Mucosa of descending colon (tissue), 3 donors: Measurements from ENCODE around the gene NKX1-1. TPM values are rescaled to one million over a fixed set of nuclear protein-coding genes. Genes with fewer than 3 reads are reported as not detected.
A peak's percentile ranks its signal among the peaks of the same experiment; 100 is the strongest.

ENCODE experiments used
- ATAC-seq: fragments of 200-7000 bp; cut with Tn5 transposase; one replicate; pipeline ENCODE4 v1.9.1; 2020; ENCODE audit warnings: mild to moderate bottlenecking, moderate library complexity
- DNase-seq, 3 donors: peaks; one replicate each; pipeline ENCODE4 v3.0.0-alpha.2; 2020
- H3K36me3 ChIP-seq: fragments of 200-600 bp; one replicate; pipeline ENCODE4 v1.8.0; 2021; ENCODE audit warnings: low read depth, mild to moderate bottlenecking
- H3K4me1 ChIP-seq: fragments of 200-600 bp; one replicate; pipeline ENCODE4 v1.8.0; 2021; ENCODE audit warnings: low read depth, mild to moderate bottlenecking
- H3K4me3 ChIP-seq: fragments of 200-600 bp; one replicate; pipeline ENCODE4 v1.8.0; 2021; ENCODE audit warnings: mild to moderate bottlenecking
- H3K9me3 ChIP-seq: fragments of 200-600 bp; one replicate; pipeline ENCODE4 v1.8.0; 2021; ENCODE audit warnings: mild to moderate bottlenecking
- CTCF ChIP-seq: fragments of 200-600 bp; IDR thresholded peaks from one replicate; pipeline ENCODE4 v1.8.0; 2022; ENCODE audit warnings: antibody characterized with exemption, mild to moderate bottlenecking
- intact Hi-C, 2 donors: fragments of 100-400 bp; cut with DNase I in 1 of 2; cut with micrococcal nuclease in 1 of 2; formaldehyde crosslinking; loops; one replicate each; pipeline versions ENCODE4 v1.11.0 to v1.11.1; 2022; cut with DNase I, micrococcal nuclease
- total RNA-seq, 3 donors: library from RNA; stranded (reverse); fragmentation: NEBNext Ultra II Directional in 2 of 3; extraction: Animal tissue kit (Norgen Biotek cat#: 25700) in 2 of 3; gene quantifications; one replicate each; pipeline versions ENCODE4 v1.2.1 to v1.2.4, GENCODE V29; 2021 to 2023
- donor health status: DM: no; HTN: no; CAD: no; lungs with moderate emphysema.
- donor health status: DM: no; HTN: no; CAD: no.
- donor health status: DM: no; HTN: yes; CAD: no.

Gene NKX1-1
- total RNA-seq, 3 donors from 2014 or later, result not detected

DNA sequence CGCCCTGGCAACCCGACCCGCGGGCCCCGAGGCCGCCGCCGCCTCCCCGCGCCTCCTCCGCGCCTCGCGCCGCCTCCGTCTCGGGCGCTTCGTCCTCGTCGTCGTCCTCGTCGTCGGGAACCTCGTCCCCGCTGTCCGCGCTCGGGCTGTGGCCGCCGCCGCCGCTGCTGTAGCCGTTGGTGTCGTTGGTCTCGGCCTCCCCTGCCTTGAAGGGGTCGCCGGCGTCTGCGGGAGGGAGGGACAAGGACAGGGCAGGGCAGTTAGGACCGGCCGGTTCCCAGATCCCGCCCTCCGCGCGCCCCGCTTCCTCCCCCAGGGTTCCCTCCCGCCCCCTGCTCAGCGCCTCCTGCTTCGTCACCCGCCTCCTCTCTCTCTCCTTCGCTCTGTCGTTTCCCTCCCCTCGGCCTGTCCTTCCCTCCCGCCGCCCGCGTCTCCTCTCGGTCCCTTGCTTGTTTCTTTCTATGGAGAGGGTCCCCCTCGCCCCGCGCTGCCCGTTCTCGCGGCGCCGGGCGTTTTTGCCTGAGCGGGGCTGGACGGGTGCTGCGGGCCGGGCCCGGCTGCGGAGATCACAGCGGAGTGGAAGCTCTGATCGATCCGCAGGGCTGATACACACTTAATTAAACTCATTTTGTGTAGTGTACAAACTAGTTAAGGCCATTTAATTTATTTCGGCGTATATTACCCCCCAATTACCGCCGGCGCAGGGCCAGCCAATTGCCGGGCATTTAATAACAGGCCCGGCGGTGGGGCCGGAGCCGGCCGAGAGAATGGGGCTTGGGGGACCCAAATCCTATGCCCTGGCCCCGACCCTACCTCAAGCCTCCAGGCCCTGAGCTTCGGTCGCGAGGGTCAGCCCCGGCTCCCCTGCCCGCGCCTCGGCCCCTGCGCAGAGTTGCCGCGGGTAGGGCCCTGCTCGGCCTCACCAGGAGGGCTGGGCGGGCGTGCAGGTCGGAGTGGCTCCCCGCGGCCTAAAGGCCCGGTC is 2.4 kb downstream of the NKX1-1 start:
- TF ChIP-seq CTCF, result no peak
- DNase-seq (no peak), ATAC-seq (no peak)
- Histone ChIP-seq H3K36me3 (no peaks in the 10 kb centered on the region), H3K4me3 (no peak overlapping the region), H3K9me3 (no peaks in the 10 kb centered on the region), H3K4me1 (no peaks in the 10 kb centered on the region)
- intact Hi-C loops, result no loop called here

DNA sequence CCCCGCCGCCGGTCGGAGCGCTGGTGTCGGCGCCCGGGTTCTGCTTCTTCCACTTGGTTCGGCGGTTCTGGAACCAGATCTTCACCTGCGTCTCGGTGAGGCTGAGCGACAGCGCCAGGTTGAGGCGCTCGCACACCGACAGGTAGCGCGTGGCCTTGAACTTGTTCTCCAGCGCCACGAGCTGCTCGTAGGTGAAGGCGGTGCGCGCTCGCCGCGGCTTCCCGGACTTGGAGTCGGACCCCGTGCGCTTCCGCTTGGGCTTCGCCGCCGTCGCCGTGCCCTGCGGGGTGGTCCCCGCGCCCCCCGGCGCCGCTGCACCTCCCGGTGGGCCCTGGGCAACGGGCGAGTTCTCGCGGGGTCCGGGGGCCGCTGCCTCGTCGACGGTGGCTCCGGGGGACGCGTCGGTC is 3.1 kb downstream of the NKX1-1 start:
- DNase-seq, result no peak

GRCh38 chr4:1402516-1403091 is 3.6 kb downstream of the NKX1-1 start:
- H3K9me3 ChIP-seq, result peaks cover 4% of the 10 kb centered on the region
- intact Hi-C loops, result no loop called here
- no peak for TF ChIP-seq CTCF
- DNase-seq (no peak), ATAC-seq (peak; percentile 21)
- H3K4me3 ChIP-seq, result no peak overlapping the region
- no peaks in the 10 kb centered on the region for H3K4me1 ChIP-seq
- H3K36me3 ChIP-seq, result no peaks in the 10 kb centered on the region

More for the DNA sequence above, 3.1 kb downstream of the NKX1-1 start:
- peaks cover 4% of the 10 kb centered on the region for H3K9me3 ChIP-seq
- no peaks in the 10 kb centered on the region for H3K4me1 ChIP-seq
- ATAC-seq, result no peak
- intact Hi-C loops, result no loop called here
- TF ChIP-seq CTCF, result no peak
- no peaks in the 10 kb centered on the region for H3K36me3 ChIP-seq
- H3K4me3 ChIP-seq, result no peak overlapping the region

- no peaks in the 10 kb centered on the region for H3K4me1 ChIP-seq
- no peak for TF ChIP-seq CTCF
- peaks cover 6% of the 10 kb centered on the region for H3K9me3 ChIP-seq
- ATAC-seq, result no peak
- H3K36me3 ChIP-seq, result no peaks in the 10 kb centered on the region
- H3K4me3 ChIP-seq, result no peak overlapping the region
- DNase-seq, result no peak
- intact Hi-C loops, result no loop called here
Observed at GRCh38 chr4:1402021-1402515, 4.2 kb downstream of the NKX1-1 start.

DNA sequence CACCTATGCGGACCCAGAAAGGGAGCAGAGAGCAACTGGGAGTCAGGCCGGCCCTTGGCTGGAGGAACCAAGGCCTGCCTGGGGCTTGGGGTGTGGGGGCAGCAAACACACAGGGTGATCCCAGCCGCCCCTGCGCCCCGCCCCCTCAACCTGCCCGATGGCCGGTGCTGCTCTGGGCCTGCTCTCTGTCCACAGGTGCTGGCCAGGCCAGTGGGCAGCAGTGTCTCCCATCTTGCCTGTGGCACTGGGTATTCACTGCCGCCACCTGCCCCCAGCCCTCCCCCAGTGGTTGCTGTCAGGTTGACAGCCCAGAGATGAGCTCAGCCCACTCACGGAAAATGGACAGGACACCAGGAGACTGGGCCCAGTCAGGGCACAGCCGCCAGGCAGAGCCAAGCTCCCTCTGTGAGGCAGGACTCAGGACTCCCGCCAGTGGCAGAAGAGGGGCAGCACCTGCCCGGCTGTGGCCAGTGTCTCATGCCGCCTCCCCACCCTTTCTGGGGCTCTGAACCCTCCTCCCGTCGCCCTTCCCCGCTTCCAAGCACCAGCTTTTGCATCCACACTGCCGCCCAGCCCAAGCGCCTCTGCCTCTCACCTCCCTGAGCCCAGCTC is 4.7 kb downstream of the NKX1-1 start:
- Histone ChIP-seq H3K36me3 (no peaks in the 10 kb centered on the region), H3K4me3 (no peak overlapping the region), H3K4me1 (no peaks in the 10 kb centered on the region), H3K9me3 (peaks cover 11% of the 10 kb centered on the region)
- intact Hi-C loops, result no loop called here
- TF ChIP-seq CTCF, result no peak
- ATAC-seq (peak; percentile 8), DNase-seq (no peak)
